GM23338 (cell line): ENCODE measurements around the gene KTI12. TPM values are rescaled to one million over a fixed set of nuclear protein-coding genes. Genes with fewer than 3 reads are reported as not detected.

Experiments
- ATAC-seq: fragments of 200-7000 bp; cut with Tn5 transposase; 3 replicates; pipeline ENCODE4 v1.9.1; 2020
- DNase-seq: peaks from one replicate; pipeline ENCODE4 v3.0.0-alpha.2; 2015; ENCODE audit warnings: low spot score
- H2AFZ ChIP-seq: fragments of 200-600 bp; sonication (generic); 2 replicates; pipeline ENCODE4 v1.8.0; 2016; ENCODE audit warnings: antibody characterized with exemption, mild to moderate bottlenecking, moderate library complexity
- H3F3A ChIP-seq: fragments of 200-600 bp; sonication (generic); replicated peaks from 2 replicates; pipeline ENCODE4 v1.8.0; 2017; ENCODE audit warnings: antibody characterized with exemption, mixed run types, low read depth
- H3K27ac ChIP-seq: fragments of 200-600 bp; sonication (generic); 2 replicates; pipeline ENCODE4 v1.6.1; 2016; ENCODE audit warnings: low read depth
- H3K27me3 ChIP-seq: fragments of 200-600 bp; sonication (generic); 2 replicates; pipeline ENCODE4 v1.8.0; 2016; ENCODE audit warnings: mild to moderate bottlenecking, mixed run types, moderate library complexity; ENCODE audit not compliant: insufficient read depth
- H3K36me3 ChIP-seq: fragments of 200-600 bp; sonication (generic); 2 replicates; pipeline ENCODE4 v1.8.0; 2016; ENCODE audit warnings: mild to moderate bottlenecking; ENCODE audit not compliant: insufficient read depth
- H3K4me1 ChIP-seq: fragments of 200-600 bp; sonication (generic); 2 replicates; pipeline ENCODE4 v1.8.0; 2016; ENCODE audit warnings: mild to moderate bottlenecking, moderate library complexity; ENCODE audit not compliant: insufficient read depth
- H3K4me2 ChIP-seq: fragments of 200-600 bp; sonication (generic); 2 replicates; pipeline ENCODE4 v1.7.1; 2017; ENCODE audit warnings: mixed run types
- H3K4me3 ChIP-seq: fragments of 200-600 bp; sonication (generic); 2 replicates; pipeline ENCODE4 v1.6.1; 2016; ENCODE audit warnings: mixed run types
- H3K79me2 ChIP-seq: fragments of 200-600 bp; sonication (generic); replicated peaks from 2 replicates; pipeline ENCODE4 v1.8.0; 2017; ENCODE audit warnings: mild to moderate bottlenecking; ENCODE audit not compliant: insufficient read depth
- H3K9me2 ChIP-seq: fragments of 200-600 bp; sonication (generic); 2 replicates; pipeline ENCODE4 v1.8.0; 2017; ENCODE audit not compliant: insufficient read depth
- H4K20me1 ChIP-seq: fragments of 200-600 bp; sonication (generic); replicated peaks from 2 replicates; pipeline ENCODE4 v1.8.0; 2017; ENCODE audit warnings: mild to moderate bottlenecking; ENCODE audit not compliant: insufficient read depth
- H3K27ac Mint-ChIP-seq: 2 replicates; pipeline ENCODE4 v1.8.0; 2020; ENCODE audit warnings: inconsistent platforms, mild to moderate bottlenecking, moderate library complexity, mixed read lengths
- H3K27me3 Mint-ChIP-seq: 3 replicates; pipeline ENCODE4 v1.8.0; 2022; ENCODE audit warnings: low read depth, mild to moderate bottlenecking, moderate library complexity, mixed read lengths, inconsistent platforms; ENCODE audit not compliant: insufficient read depth, poor library complexity
- H3K36me3 Mint-ChIP-seq: 3 replicates; pipeline ENCODE4 v1.8.0; 2021; ENCODE audit warnings: low read depth, mild to moderate bottlenecking, inconsistent platforms, moderate library complexity, mixed read lengths
- H3K4me1 Mint-ChIP-seq: 3 replicates; pipeline ENCODE4 v1.8.0; 2020; ENCODE audit warnings: mild to moderate bottlenecking, inconsistent platforms, mixed read lengths
- H3K4me3 Mint-ChIP-seq: 3 replicates; pipeline ENCODE4 v1.8.0; 2021; ENCODE audit warnings: moderate library complexity, mild to moderate bottlenecking, inconsistent platforms, mixed read lengths
- H3K9me3 Mint-ChIP-seq: 3 replicates; pipeline ENCODE4 v1.8.0; 2020; ENCODE audit warnings: moderate library complexity, mild to moderate bottlenecking, inconsistent platforms, mixed read lengths
- CREB1 ChIP-seq: fragments of 250-450 bp; sonication (Bioruptor Pico); IDR thresholded peaks from 2 replicates; pipeline ENCODE4 v1.5.0; 2020; ENCODE audit warnings: low read depth, mild to moderate bottlenecking, moderate library complexity
- ETS1 ChIP-seq: IDR thresholded peaks from 2 replicates; pipeline ENCODE4 v1.6.1; 2016; ENCODE audit warnings: antibody characterized with exemption
- EZH2 ChIP-seq: fragments of 200-600 bp; sonication (generic); IDR thresholded peaks from one replicate; pipeline ENCODE4 v1.8.0; 2017; ENCODE audit warnings: antibody characterized with exemption, mild to moderate bottlenecking, low read depth; ENCODE audit not compliant: unreplicated experiment
- EZH2phosphoT487 ChIP-seq: fragments of 200-600 bp; sonication (generic); IDR thresholded peaks from one replicate; pipeline ENCODE4 v1.8.1; 2018; ENCODE audit warnings: antibody characterized with exemption; ENCODE audit not compliant: unreplicated experiment
- JUNB ChIP-seq: IDR thresholded peaks from one replicate; pipeline ENCODE4 v1.6.1; 2016; ENCODE audit warnings: antibody characterized with exemption; ENCODE audit not compliant: unreplicated experiment
- NANOG ChIP-seq: IDR thresholded peaks from 2 replicates; pipeline ENCODE4 v1.6.1; 2016; ENCODE audit warnings: antibody characterized with exemption, borderline replicate concordance
- POLR2AphosphoS5 ChIP-seq: IDR thresholded peaks from 2 replicates; pipeline ENCODE4 v1.6.1; 2016; ENCODE audit warnings: antibody characterized with exemption, low read depth
- STAT1 ChIP-seq: IDR thresholded peaks from one replicate; pipeline ENCODE4 v1.6.1; 2016; ENCODE audit warnings: antibody characterized with exemption; ENCODE audit not compliant: unreplicated experiment
- ZNF114 ChIP-seq: fragments of 250-450 bp; sonication (Bioruptor Pico); IDR thresholded peaks from 2 replicates; pipeline ENCODE4 v1.5.0; 2020; ENCODE audit warnings: mild to moderate bottlenecking, moderate library complexity
- ZNF331 ChIP-seq: fragments of 250-450 bp; sonication (Bioruptor Pico); IDR thresholded peaks from 2 replicates; pipeline ENCODE4 v1.5.0; 2020; ENCODE audit warnings: low read depth, mild to moderate bottlenecking, moderate library complexity
- ZNF462 ChIP-seq: fragments of 250-450 bp; sonication (Bioruptor Pico); IDR thresholded peaks from 2 replicates; pipeline ENCODE4 v1.5.0; 2020; ENCODE audit warnings: mild to moderate bottlenecking, moderate library complexity
- polyA plus RNA-seq: library from polyadenylated mRNA; unstranded; fragments of >200 nt; fragmentation: Nextera tagmentation; extraction: Ambion mirVana; gene quantifications from 2 replicates; pipeline ENCODE4 v1.2.1, GENCODE V29; 2016
- total RNA-seq: library from RNA; depleted of rRNA; stranded (reverse); fragments of >200 nt; shearing (Covaris generic); gene quantifications from 2 replicates; pipeline ENCODE4 v1.2.3, GENCODE V29; 2014
- TF ChIP-seq, protein P1 (sequence below): IDR thresholded peaks from one replicate; pipeline ENCODE4 v1.6.1; 2018; ENCODE audit warnings: antibody characterized with exemption; ENCODE audit not compliant: unreplicated experiment
- TF ChIP-seq, protein P2 (sequence below), 2 experiments: fragments of 200-600 bp in 1 of 2; sonication (generic) in 1 of 2; conservative IDR thresholded peaks; 2 replicates each; pipeline versions ENCODE4 v1.5.1 to v1.6.1; 2016 to 2017; ENCODE audit warnings: antibody characterized with exemption in 2 of 2, low read depth in 2 of 2, mild to moderate bottlenecking in 2 of 2, moderate library complexity in 1 of 2

KTI12 gene
- total and polyA plus RNA-seq, 2 experiments from 2014 or later: 8.7 to 13.0 TPM

DNA sequence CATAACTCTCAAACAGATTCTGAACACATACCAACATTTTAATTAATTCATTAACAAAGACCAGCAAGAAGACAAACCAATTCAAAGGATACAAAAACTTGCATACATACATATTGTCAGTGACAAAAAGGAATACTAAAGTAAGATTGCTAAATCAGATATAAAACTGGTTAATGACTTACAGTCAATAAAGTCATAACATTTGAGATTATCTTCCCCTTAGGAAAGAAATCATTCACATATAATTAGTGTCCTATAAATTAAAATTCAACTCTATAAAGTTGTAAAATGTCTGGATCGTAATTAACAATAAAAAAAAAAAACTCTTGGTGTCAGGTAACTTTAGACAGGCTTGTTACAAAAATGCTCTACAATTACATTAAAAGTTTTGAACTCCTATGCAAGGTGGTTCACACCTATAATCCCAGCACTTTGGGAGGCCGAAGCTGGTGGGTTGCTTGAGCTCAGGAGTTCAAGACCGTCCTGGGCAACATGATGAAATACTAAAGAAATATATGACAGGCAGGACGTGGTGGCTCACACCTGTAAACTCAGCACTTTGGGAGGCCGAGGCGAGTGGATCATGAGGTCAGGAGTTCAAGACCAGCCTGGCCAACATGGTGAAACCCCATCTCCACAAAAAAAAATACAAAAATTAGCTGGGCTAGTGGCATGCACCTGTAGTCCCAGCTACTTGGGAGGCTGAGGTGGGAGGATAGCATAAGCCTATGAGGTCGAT, 25.4 kb downstream of the KTI12 start:
- DNase-seq (no peak), ATAC-seq (no peak)
- H2AFZ ChIP-seq: peak overlapping the region; percentile 24; the same call in 1 of the 2 replicates
- no peaks in the 10 kb centered on the region for H3K79me2 ChIP-seq
- no peak overlapping the region for H3K4me3 ChIP-seq
- H3K9me2 ChIP-seq: no peaks in the 10 kb centered on the region
- H3K36me3 ChIP-seq: no peaks in the 10 kb centered on the region
- H3K4me2 ChIP-seq: no peak overlapping the region
- Mint-ChIP-seq H3K36me3 (no peaks in the 10 kb centered on the region), H3K9me3 (no peaks in the 10 kb centered on the region), H3K4me3 (no peak overlapping the region), H3K27me3 (peaks cover 6% of the 10 kb centered on the region), H3K27ac (0 out of 2 replicates have a peak overlapping the region, but pooled peaks have one; percentile 48), H3K4me1 (peaks cover 21% of the 10 kb centered on the region)
- TF ChIP-seq ETS1: no peak
- no peak for TF ChIP-seq ZNF462 (CRISPR knock-in tag)
- TF ChIP-seq EZH2: no peak
- TF ChIP-seq, protein P1, sequence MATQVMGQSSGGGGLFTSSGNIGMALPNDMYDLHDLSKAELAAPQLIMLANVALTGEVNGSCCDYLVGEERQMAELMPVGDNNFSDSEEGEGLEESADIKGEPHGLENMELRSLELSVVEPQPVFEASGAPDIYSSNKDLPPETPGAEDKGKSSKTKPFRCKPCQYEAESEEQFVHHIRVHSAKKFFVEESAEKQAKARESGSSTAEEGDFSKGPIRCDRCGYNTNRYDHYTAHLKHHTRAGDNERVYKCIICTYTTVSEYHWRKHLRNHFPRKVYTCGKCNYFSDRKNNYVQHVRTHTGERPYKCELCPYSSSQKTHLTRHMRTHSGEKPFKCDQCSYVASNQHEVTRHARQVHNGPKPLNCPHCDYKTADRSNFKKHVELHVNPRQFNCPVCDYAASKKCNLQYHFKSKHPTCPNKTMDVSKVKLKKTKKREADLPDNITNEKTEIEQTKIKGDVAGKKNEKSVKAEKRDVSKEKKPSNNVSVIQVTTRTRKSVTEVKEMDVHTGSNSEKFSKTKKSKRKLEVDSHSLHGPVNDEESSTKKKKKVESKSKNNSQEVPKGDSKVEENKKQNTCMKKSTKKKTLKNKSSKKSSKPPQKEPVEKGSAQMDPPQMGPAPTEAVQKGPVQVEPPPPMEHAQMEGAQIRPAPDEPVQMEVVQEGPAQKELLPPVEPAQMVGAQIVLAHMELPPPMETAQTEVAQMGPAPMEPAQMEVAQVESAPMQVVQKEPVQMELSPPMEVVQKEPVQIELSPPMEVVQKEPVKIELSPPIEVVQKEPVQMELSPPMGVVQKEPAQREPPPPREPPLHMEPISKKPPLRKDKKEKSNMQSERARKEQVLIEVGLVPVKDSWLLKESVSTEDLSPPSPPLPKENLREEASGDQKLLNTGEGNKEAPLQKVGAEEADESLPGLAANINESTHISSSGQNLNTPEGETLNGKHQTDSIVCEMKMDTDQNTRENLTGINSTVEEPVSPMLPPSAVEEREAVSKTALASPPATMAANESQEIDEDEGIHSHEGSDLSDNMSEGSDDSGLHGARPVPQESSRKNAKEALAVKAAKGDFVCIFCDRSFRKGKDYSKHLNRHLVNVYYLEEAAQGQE: no peak
- TF ChIP-seq ZNF331 (CRISPR knock-in tag): no peak
- no peak for TF ChIP-seq STAT1
- no peak for TF ChIP-seq NANOG
- no peak for TF ChIP-seq ZNF114 (CRISPR knock-in tag)
- no peak for TF ChIP-seq JUNB
- no peak for TF ChIP-seq CREB1 (CRISPR knock-in tag)
- no peak for TF ChIP-seq POLR2AphosphoS5
- no peak for TF ChIP-seq EZH2phosphoT487
- TF ChIP-seq, protein P2, sequence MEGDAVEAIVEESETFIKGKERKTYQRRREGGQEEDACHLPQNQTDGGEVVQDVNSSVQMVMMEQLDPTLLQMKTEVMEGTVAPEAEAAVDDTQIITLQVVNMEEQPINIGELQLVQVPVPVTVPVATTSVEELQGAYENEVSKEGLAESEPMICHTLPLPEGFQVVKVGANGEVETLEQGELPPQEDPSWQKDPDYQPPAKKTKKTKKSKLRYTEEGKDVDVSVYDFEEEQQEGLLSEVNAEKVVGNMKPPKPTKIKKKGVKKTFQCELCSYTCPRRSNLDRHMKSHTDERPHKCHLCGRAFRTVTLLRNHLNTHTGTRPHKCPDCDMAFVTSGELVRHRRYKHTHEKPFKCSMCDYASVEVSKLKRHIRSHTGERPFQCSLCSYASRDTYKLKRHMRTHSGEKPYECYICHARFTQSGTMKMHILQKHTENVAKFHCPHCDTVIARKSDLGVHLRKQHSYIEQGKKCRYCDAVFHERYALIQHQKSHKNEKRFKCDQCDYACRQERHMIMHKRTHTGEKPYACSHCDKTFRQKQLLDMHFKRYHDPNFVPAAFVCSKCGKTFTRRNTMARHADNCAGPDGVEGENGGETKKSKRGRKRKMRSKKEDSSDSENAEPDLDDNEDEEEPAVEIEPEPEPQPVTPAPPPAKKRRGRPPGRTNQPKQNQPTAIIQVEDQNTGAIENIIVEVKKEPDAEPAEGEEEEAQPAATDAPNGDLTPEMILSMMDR (conservative IDR thresholded peaks at IDR 0.05; ENCODE audit: low read depth in 2 of 2): no peak
- H3K27ac ChIP-seq: 0 out of 2 replicates have a peak overlapping the region, but pooled peaks have one; percentile 98
- peaks cover 10% of the 10 kb centered on the region; the same call in 1 of the 2 replicates for H3F3A ChIP-seq
- peaks cover 33% of the 10 kb centered on the region for H3K4me1 ChIP-seq
- no peaks in the 10 kb centered on the region for H4K20me1 ChIP-seq
- no peaks in the 10 kb centered on the region for H3K27me3 ChIP-seq
